ENCODE data around the gene ARHGEF18. TPM values are rescaled to one million over a fixed set of nuclear protein-coding genes. Genes with fewer than 3 reads are reported as not detected.

ARHGEF18 gene
- total RNA-seq, 3 donors from 2014 or later, result 67.8 to 86.8 (median 81.2) TPM

GRCh38 chr19:7386308-7386707 is 37.6 kb downstream of the ARHGEF18 start:
- intact Hi-C loops (cut with DNase I, micrococcal nuclease), result no loop called here
- TF ChIP-seq CTCF (IDR thresholded peaks at IDR 0.05), result no peak
- ATAC-seq (no peak), DNase-seq (no peak)
- Histone ChIP-seq H3K9me3 (no peaks in the 10 kb centered on the region), H3K36me3 (ENCODE audit: low read depth) (no peaks in the 10 kb centered on the region), H3K4me1 (ENCODE audit: low read depth) (peaks cover 3% of the 10 kb centered on the region), H3K4me3 (no peak overlapping the region)

GRCh38 chr19:7386769-7387168 is 38.0 kb downstream of the ARHGEF18 start:
- ATAC-seq (no peak), DNase-seq (no peak)
- H3K36me3 ChIP-seq (ENCODE audit: low read depth), result no peaks in the 10 kb centered on the region
- intact Hi-C loops (cut with DNase I, micrococcal nuclease), result no loop called here
- no peak overlapping the region for H3K4me3 ChIP-seq
- H3K9me3 ChIP-seq, result no peaks in the 10 kb centered on the region
- no peak for TF ChIP-seq CTCF (IDR thresholded peaks at IDR 0.05)
- H3K4me1 ChIP-seq (ENCODE audit: low read depth), result peaks cover 5% of the 10 kb centered on the region

GRCh38 chr19:7391218-7391670 is 42.5 kb downstream of the ARHGEF18 start:
- intact Hi-C loops (cut with DNase I, micrococcal nuclease), result no loop called here
- no peak for TF ChIP-seq CTCF (IDR thresholded peaks at IDR 0.05)
- Histone ChIP-seq H3K4me3 (no peak overlapping the region), H3K9me3 (no peaks in the 10 kb centered on the region), H3K4me1 (ENCODE audit: low read depth) (peaks cover 17% of the 10 kb centered on the region), H3K36me3 (ENCODE audit: low read depth) (no peaks in the 10 kb centered on the region)
- DNase-seq, result peak; percentile 52 to 60 (median 58)
- ATAC-seq, result peak; percentile 80

GRCh38 chr19:7393459-7393858 is 44.7 kb downstream of the ARHGEF18 start:
- ATAC-seq, result no peak
- Histone ChIP-seq H3K4me3 (no peak overlapping the region), H3K4me1 (ENCODE audit: low read depth) (peaks cover 36% of the 10 kb centered on the region), H3K9me3 (no peaks in the 10 kb centered on the region), H3K36me3 (ENCODE audit: low read depth) (no peaks in the 10 kb centered on the region)
- no peak for DNase-seq
- no peak for TF ChIP-seq CTCF (IDR thresholded peaks at IDR 0.05)
- intact Hi-C loops (cut with DNase I, micrococcal nuclease), result no loop called here

GRCh38 chr19:7393939-7394730 is 45.4 kb downstream of the ARHGEF18 start:
- intact Hi-C loops (cut with DNase I, micrococcal nuclease), result no loop called here
- Histone ChIP-seq H3K4me3 (peak overlapping the region; percentile 96), H3K9me3 (no peaks in the 10 kb centered on the region), H3K36me3 (ENCODE audit: low read depth) (no peaks in the 10 kb centered on the region), H3K4me1 (ENCODE audit: low read depth) (peaks cover 43% of the 10 kb centered on the region)
- ATAC-seq (no peak), DNase-seq (no peak)
- TF ChIP-seq CTCF (IDR thresholded peaks at IDR 0.05), result no peak

Measured in mucosa of descending colon (tissue), 3 donors.